HG03469 (cell line): ENCODE measurements around the gene ZC3H18.
"Not testable (repeated sequence)": the region's sequence is repeated elsewhere in the genome, so short reads cannot be mapped to it uniquely, and the experiment has no call there.

Source experiments
- ATAC-seq: cut with Tn5 transposase; IDR thresholded peaks from one replicate; pipeline ENCODE4 v1.9.1; 2021; ENCODE audit warnings: mild to moderate bottlenecking, moderate library complexity, moderate number of reproducible peaks; ENCODE audit not compliant: unreplicated experiment

ZC3H18 gene

DNA sequence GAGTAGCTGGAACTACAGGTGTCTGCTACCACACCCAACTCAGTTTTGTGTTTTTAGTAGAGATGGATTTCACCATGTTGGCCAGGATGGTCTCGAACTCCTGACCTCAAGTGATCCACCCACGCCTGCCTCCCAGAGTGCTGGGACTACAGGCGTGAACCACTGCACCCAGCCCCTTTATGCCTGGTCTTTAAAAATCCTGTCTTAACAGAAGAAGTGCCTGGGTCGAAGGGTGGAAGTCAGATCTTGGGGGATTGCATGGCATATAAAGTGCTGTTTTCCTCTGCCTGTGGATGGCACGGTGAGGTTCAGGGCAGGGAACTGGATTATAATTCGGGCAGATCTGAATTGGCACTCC, 30.3 kb downstream of the ZC3H18 start:
- ATAC-seq = no peak

DNA sequence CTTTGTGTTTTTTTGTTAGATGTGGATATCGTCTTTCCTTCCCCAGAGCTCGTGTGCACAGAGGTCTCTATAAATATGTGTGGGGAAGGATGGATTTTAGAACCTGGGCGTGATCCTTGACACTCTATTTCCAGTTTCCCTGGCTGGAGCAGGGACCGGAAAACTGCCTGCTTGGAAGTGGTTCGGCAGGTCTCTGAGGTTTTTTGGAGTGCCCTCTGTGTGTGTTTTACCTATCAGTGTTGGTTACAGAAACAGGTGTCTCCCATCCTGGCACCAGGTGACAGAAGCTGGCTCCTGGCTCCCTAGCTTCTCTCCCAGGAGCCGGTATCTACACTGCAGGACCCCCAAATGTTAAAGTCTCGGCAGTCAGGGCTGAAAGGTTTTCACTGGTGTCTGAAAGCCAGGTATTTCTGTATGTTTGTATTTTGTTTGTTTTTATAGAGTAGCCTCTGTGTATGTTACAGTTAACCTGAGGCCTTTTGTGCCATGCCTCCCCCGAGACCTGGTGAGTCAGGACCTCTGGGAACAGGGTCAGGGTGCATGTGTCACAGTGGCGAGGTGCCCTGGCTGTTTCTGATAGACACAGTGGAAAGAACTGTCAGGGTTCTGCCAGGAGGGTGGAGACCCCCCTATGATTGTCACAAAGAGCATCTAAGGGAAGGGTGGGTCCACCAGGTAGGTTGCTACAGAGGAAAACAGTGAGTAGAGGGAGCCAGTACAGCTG, 31.3 kb downstream of the ZC3H18 start:
- no peak for ATAC-seq

DNA sequence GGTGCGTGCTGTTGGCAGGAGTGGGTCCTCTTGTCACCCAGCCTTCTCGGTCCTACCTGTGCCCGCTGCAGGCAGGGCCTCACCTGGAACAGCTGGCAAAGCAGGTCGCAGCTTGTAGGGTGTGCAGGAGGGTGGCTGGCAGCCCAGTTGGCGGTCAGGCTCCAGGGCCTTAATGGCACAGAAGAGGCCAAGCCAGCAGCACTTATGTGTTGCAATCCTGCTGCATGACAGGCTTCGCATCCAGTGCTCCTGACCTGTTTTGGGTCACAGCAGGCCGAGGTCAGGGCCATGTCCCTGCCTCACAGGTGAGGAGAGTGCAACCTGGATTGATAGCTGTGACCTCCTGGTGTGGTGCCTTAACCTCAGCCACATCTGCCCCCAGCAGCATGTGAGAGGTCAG, 31.9 kb downstream of the ZC3H18 start:
- ATAC-seq = no peak

DNA sequence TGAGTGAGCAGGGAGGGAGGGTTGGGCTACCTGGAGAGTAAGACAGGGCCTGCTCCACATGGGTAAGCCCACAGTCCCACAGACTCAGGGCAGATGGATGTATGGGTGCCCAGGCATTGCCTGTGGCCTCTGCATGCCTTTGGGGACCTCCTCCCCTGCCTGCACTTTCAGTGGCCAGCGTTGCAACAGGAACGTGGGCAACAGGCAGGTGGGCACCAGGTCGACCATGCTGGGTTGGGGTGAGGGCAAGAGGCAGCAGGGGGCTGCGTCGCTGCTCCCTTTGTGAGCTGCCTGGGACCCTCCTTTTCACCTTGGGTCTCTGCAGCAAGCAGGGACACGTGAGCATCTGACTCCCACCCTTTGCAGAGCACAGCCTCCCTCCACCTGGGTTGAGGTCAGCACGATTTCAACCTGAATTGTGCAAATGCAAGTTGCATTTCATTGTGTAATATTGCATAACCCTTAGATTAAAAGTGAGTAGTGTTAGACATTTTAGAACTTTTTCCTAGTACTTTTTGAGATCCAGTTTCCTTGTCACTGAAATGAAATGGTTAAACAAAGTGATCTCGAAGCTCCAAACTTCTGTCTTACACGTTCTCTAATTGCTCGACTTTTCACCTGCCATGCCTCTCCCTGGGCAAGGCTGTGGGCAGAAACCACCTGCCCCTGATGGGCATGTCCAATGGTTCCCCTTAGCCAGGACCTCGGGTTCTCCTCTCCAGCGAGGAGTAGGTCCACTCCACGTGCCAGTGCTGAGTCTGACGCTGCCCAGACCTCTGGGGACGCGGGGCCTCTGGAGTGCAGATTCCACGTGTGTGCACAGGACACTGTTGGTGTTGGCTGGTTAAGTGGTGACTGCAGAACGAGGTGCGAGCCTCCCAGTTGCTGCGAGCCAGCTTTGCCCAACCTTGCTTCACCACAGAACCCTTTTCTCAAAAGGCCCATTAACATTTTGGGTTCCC, 35.3 kb downstream of the ZC3H18 start:
- no peak for ATAC-seq

DNA sequence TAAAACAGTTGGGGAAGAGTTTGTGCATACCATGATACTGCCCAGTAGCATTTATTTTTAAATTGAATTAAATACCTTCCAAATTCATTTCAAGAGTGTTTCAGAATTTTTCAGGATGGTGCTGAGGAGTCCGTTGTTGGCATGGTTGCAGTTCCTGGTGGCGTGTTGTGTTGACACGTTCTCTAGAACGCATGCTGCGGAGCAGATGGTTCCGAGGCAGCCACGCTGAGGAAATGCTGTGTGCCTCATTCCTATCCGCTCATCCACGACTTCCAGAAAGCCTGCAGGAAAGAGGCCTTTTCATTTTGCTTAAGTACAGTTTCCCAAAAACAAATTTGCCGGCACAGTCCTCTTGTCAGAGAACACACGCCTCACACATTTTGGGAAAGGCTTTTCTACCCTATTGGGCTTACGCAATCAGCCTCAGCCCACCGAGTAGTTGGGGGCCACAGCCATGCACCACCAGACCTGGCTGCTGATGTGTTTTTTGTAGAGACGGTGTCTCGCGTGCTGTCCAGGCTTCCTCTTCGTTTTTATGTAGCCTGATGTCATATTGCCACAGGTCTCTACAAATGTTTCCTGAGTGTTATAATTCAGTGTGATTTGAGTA, 36.0 kb downstream of the ZC3H18 start:
- ATAC-seq = no peak

DNA sequence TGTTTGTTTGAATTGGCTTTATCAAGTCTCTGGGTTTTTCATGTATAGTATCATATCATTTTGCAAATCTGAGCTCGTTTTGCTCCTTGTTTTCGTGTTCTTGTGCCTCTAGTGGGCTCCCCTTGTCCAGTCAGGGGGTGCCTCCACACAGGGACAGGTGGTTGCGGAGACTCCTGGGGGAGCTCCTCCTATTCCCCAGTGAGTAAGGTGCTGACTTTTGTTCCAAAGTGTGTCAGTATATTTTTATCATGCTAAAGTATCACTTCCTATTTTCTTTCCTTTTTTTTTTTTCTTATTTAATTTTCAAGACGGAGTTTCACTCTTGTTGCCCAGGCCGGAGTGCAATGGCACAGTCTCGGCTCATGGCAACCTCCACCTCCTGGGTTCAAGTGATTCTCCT, 37.9 kb downstream of the ZC3H18 start:
- ATAC-seq = no peak

DNA sequence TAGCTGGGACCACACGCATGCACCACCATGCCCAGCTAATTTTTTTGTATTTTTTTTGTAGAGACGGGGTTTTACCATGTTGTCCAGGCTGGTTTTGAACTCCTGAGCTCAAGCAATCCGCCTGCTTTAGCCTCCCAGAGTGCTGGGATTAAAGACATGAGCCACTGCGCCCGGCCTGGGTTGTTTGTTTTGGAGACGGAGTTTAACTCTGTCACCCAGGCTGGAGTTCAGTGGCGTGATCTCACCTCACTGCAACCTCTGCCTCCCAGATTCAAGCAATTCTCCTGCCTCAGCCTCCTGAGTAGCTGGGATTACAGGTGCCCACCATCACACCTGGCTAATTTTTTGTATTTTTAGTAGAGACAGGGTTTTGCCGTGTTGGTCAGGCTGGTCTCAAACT, 39.2 kb downstream of the ZC3H18 start:
- not testable (repeated sequence) for ATAC-seq

DNA sequence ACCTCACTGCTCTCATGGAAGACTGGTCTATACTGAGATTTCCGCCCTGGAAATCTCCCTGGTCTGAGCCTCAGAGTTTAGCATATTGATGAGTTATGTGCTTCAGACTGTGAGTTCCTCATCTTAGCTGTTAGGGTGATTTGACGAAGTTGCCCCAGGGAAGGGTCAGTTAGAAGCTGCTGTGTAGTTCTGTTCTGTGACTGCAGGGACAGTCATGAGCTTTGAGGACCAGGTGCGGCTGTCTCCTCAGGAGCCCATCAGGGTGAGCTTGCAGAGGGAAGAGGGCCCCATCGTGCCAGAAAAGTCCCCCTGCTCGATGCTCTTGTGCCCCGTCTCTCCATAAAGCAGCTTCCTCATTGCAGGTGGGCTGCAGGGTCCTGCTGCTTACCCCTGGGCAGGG, 39.9 kb downstream of the ZC3H18 start:
- ATAC-seq = no peak

DNA sequence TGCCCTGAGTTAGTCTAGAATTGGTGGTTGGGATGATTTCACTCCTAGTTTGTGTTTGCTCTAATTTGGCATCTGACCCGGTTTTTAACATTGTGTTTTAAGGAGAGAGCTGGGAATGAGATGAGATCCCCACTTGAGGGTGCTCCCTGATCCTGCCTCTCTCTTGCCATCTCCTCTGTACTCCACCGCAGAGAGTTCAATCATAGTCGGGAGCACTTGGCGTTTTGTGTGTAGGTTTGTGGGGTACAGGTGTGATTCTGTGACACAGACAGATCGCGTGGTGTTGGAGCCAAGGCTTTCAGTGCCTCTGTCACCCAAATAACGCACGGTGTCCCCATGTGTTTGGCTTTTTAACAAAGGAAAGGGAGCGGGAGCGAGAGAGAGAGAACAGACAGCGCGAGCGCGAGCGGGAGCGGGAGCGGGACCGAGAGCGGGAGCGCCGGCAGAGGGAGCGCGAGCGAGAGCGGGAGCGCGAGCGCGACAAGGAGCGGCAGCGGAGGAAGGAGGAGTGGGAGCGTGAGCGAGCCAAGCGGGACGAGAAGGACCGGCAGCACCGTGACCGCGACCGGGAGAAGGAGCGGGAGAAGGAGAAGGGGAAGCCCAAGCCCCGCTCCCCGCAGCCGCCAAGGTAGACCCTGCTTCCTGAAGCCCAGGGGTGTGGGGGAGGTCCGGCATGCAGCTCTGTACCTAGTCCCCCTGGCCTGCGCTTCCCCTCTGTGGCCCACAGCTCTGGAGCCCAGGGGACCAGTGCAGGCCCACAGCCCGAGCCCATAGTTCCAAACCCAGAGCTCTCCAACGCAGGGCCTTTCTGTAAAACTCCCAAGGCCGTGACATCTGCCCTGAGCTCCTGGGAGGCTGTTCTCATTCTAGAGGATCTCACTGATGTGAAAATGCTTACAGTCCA, 41.0 kb downstream of the ZC3H18 start:
- no peak for ATAC-seq

DNA sequence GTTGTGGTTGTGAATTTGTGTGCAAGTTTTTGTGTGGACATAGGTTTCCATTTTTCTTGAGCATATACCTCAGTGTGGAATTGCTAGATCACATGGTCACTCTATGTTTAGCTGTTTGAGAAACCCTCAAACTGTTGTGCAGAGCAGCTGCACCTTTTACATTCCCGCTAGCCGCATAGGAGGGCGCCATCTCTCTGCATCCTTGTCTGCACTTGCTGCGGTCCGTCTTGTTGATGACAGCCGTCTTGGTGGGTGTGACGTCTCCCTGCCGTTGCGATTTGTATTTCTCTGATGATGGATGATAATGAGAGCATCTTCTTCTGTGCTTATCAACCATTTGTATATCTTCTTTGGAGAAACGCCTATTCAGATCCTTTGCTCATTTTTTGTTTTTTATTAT, 43.1 kb downstream of the ZC3H18 start:
- ATAC-seq = no peak

DNA sequence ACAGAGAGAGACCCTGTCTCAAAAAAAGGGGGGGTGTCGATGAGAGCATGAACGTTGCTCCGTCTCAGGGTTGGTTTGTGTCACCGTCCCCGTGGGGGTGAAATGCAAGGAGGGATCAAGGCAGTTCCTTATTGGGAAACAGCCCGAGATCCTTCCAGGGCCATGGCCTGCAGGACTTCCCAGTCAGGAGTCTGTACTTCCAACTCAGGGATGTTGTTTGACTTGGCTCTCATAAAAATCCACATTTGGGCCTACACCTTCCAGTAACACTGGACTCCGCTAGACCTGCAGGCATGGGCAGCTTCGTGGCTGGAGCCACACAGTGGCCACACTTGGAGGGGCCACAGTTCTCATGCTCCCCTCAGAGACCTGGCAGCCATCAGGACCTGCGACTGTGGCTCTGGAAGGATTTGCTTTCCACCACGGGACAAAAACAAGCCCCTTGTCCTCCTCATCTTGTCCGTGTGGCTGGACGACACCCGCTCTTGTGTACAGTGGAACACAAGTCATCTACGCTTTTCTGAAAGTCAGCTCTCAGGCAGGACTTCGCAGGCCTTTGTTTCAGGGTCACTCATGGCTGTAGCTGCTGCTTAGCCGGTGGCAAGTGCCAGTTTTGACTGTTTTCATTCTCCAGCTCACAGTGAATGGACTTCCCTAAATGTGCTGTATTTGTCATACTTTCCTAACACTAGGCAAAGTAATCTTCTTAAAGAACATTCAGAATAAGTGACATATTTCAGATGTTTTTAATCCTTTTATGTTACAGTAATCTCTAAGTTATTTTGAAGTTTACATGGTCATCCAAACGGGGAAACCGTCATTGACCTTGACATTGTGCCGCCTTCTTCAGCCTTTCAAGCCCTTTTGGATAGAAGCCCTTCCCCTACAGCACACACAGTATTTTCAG, 44.0 kb downstream of the ZC3H18 start:
- no peak for ATAC-seq

DNA sequence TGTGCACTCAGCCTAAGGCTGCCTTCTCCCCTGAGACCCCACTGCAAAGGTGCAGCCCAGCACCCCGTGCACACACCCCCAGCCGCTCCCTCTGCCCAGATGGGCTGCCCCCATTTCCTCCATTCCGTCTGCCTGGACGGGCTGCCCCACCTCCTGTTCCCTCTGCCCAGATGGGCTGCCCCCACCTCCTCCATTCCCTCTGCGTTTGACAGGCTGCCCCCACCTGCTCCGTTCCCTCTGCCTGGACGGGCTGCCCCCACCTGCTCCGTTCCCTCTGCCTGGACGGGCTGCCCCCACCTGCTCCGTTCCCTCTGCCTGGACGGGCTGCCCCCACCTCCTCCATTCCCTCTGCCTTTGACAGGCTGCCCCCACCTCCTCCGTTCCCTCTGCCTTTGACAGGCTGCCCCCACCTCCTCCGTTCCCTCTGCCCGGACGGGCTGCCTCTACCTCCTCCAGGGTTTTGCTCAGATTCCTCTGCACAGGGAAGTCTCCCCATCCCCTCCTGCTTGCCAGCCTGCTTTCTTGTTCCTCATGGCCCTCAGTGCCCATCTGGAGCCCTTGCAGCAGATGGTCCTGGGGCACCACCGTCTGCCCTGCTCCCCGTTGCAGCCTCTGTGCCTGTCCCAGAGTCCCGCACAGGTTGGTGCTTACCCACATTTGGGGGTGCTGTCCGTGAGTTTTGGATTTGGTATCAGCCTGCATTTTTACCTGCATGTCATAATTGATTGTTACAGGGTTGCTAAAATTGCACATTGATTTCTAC, 44.8 kb downstream of the ZC3H18 start:
- ATAC-seq = no peak

DNA sequence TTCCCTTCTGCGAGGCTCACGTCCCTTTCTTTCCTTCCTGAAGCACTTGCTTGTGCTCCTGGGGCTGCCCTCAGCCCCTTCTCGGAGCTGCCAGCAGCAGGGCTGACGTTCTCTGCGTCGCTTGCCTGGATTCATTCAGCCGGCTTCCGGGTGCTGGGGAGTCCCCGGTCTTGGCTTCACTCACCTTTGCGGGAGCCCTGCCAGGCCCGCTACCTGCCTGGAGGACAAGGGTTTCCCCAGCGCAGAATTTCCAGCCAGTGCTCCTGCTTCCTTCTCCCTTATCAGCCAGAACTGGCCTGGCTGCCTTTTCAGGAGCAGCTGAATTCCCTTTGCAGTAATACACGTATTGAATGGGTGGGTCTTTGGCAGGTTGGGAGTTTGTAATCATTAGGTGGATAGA, 46.1 kb downstream of the ZC3H18 start:
- ATAC-seq = no peak

DNA sequence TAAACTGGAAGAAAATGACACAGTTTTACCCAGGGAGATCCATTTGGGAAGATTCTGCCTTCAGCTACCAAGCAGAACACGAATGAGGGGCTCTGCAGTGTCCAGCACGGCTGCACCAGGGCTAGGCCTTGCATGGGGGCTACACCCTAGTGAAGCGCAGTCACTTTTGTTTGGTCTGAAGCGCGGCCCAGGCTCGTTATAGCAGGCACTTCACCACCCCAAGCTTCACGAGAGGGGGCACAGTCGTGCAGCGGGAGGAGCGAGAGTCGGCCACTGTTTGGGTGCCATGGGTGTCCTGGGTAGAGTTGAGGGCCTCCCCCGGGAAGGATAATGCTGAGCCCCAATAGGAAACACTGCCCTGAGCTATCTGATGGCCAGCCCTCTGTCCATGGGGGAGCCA, 46.5 kb downstream of the ZC3H18 start:
- ATAC-seq = no peak

DNA sequence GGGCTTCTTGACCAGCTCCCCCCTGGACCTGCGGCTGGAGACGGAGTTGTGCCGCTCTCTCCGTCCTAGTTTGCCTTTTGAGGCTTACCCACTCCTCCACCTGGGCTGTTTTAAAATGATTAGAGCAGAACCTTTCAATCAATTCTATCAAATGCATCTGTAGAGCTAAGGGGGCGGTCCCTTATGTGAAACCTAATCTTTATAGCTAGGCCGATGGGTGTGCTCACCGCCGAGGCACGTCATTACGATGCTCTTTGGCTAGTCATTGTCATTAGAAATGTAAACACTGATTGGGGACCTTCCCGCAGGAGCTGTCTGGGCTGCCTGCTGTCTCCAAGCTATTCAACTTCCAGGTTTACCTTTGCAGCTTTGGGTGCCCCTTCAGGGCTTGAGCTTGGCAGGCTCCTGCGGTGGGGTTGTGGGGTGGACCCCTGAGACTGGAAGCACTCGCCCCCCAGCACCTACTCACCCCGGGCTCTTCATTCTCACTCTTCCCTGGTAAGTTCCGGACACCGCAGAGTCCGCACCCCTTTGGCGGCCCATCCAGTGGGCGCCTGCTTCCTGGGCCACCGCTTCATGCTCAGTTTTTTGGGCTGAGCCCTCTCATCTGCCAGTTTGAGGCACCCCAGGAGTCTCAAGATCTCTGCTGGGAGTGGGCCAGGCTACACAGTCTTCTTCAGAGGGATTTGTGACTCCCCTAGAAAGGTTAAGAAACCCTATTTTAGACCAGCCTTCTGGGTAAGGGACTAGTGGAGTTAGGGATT, 47.2 kb downstream of the ZC3H18 start:
- ATAC-seq = no peak

DNA sequence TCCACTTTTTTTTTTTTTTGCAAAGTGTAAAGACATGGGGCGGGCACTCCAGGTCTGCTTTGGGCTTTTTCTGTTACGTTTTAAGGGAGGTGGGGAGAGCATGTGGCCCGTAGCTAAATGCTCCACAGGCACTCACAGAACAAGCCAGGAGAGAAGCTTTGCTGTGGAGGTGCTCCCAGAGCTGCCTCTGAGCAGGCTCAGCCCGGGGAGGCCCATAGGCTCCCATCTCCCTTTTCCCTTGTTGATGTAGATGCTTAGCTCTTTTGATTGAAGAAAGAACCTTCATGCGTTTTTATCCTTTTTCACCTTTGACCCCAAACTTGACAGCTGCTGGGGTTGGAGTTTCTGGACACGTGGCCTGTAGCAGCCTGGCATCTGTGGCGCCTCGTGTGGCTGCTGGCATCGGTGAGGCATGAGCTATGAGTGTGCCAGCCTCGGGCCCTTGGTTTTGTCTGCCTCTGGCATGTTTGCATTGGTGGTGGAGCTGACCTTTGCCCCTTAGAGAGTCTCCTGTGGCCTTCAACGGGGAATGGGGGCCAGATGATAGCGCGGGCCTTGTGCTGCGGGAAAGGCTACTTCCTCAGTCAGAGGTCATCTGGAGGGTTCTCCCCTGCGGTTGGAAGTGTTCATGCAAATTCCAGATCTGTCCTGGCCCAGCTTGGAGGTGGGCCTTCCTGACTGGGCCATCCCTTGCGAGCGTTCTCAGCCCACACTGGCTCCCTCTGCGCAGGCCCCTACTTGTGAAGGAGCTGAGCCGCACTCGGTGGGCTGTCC, 48.2 kb downstream of the ZC3H18 start:
- no peak for ATAC-seq

DNA sequence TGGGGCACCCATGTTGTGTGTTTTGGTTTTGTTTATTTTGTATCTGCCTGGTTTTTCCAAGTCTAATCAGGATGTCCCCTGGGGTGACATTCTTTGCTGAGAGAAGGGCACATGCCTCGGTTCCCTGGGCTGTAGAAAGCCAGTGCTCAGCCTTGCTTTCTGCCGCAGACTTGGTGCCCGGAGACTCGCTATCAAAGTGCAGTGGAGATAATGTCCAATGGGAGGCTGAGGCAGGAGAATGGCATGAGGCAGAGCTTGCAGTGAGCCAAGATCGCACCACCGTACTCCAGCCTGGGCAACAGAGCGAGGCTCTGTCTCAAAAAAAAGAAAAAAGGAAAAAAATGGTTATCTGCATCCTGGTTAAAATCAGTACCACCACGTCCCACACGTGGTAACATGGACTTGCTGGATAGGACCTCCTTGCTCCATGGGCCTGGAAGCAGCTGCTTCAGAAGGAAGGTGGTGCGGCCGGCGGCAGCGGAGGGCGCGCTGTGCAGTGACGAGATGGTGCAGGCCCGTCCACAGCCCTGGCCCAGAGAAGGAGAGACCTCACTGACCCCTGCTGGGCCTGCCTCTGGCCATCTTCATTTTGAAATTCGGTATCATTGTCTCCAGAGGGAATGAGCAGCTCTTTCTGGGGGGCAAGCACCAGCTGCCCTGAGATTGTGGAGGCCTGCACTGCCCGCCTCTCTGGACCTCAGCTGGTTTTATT, 48.9 kb downstream of the ZC3H18 start:
- ATAC-seq = no peak
